Rectal smooth muscle tissue (tissue), 1 donor: ENCODE measurements around the gene STRN3.
"Not testable (repeated sequence)": the region's sequence is repeated elsewhere in the genome, so short reads cannot be mapped to it uniquely, and the experiment has no call there.

Experiments used
- H3K27ac ChIP-seq: one replicate; pipeline ENCODE4 v1.7.0; 2013; ENCODE audit warnings: low read depth, low read length, inconsistent platforms
- H3K27me3 ChIP-seq: one replicate; pipeline ENCODE4 v1.7.0; 2013; ENCODE audit warnings: low read length; ENCODE audit not compliant: control insufficient read depth, insufficient read depth
- H3K36me3 ChIP-seq: one replicate; pipeline ENCODE4 v1.7.0; 2013; ENCODE audit warnings: low read length; ENCODE audit not compliant: control insufficient read depth, insufficient read depth
- H3K4me1 ChIP-seq: one replicate; pipeline ENCODE4 v1.7.0; 2013; ENCODE audit warnings: low read length; ENCODE audit not compliant: control insufficient read depth, insufficient read depth
- H3K4me3 ChIP-seq: one replicate; pipeline ENCODE4 v1.7.0; 2013; ENCODE audit warnings: low read length
- H3K9ac ChIP-seq: one replicate; pipeline ENCODE4 v1.7.0; 2013; ENCODE audit warnings: low read length

The STRN3 gene

DNA sequence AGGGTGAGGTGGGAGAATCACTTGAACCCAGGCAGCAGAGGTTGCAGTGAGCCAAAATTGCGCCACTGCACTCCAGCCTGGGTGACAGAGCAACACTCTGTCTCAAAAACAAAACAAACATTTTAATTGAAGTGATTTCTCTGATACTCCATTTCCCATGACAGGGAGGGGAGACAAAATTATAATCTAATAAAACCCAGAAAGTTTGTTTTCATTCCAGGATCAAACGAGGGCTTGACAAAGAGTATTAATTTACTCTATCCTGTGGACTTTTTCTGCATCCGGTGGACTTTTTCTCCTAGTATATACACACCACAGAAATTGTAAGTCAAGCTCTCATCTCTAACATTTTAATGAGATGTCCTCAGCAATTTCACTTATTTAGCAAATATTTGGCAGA is 15.2 kb downstream of the STRN3 start:
- Histone ChIP-seq H3K4me1 (peaks cover 3% of the 10 kb centered on the region), H3K9ac (no peak overlapping the region), H3K36me3 (no peaks in the 10 kb centered on the region), H3K27me3 (no peaks in the 10 kb centered on the region), H3K4me3 (no peak overlapping the region), H3K27ac (no peak overlapping the region)

DNA sequence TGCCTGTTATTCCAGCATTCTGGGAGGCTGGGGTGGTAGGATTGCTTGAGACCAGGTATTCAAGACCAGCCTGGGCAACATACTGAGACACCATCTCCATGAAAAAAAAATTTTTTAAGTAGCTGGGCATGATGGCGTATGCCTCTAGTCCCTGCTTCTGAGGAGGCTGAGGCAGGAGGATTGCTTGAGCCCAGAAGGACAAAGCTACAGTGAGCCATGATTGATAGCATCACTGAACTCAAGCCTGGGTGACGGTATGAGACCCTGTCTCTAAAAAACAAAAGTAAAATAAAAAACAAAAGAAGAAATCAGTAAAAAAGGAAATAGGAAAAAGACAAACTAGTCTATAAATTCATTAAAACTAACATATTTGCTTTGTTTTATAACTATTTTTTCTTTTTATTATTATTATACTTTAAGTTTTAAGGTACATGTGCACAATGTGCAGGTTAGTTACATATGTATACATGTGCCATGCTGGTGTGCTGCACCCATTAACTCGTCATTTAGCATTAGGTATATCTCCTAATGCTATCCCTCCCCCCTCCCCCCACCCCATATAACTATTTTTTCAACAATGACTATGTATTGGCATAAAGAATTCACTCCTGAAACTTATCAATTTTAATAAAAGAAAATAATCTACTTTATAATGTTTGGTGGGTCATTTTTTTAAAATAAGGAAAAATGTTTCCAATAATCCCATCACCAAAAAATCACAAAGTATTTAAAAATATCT is 16.2 kb downstream of the STRN3 start:
- Histone ChIP-seq H3K4me1 (no peaks in the 10 kb centered on the region), H3K27me3 (no peaks in the 10 kb centered on the region), H3K4me3 (no peak overlapping the region), H3K27ac (no peak overlapping the region), H3K36me3 (no peaks in the 10 kb centered on the region), H3K9ac (no peak overlapping the region)

- Histone ChIP-seq H3K27ac (no peak overlapping the region), H3K4me1 (no peaks in the 10 kb centered on the region), H3K36me3 (no peaks in the 10 kb centered on the region), H3K9ac (no peak overlapping the region), H3K27me3 (no peaks in the 10 kb centered on the region), H3K4me3 (no peak overlapping the region)
These were observed 19.5 kb downstream of the STRN3 start for GRCh38 chr14:31006703-31007102.

GRCh38 chr14:31004007-31004406 is 22.2 kb downstream of the STRN3 start:
- not testable (repeated sequence) for H3K9ac ChIP-seq, H3K27ac ChIP-seq, H3K36me3 ChIP-seq, H3K27me3 ChIP-seq, H3K4me1 ChIP-seq, H3K4me3 ChIP-seq

GRCh38 chr14:31003284-31003683 is 22.9 kb downstream of the STRN3 start:
- Histone ChIP-seq H3K9ac (no peak overlapping the region), H3K27me3 (no peaks in the 10 kb centered on the region), H3K4me3 (no peak overlapping the region), H3K4me1 (peaks cover 7% of the 10 kb centered on the region), H3K27ac (no peak overlapping the region), H3K36me3 (no peaks in the 10 kb centered on the region)

- no peaks in the 10 kb centered on the region for H3K36me3 ChIP-seq
- H3K27ac ChIP-seq: no peak overlapping the region
- no peak overlapping the region for H3K9ac ChIP-seq
- H3K27me3 ChIP-seq: no peaks in the 10 kb centered on the region
- H3K4me3 ChIP-seq: no peak overlapping the region
- peaks cover 8% of the 10 kb centered on the region for H3K4me1 ChIP-seq
These were observed 24.9 kb downstream of the STRN3 start for GRCh38 chr14:31001339-31001658.

DNA sequence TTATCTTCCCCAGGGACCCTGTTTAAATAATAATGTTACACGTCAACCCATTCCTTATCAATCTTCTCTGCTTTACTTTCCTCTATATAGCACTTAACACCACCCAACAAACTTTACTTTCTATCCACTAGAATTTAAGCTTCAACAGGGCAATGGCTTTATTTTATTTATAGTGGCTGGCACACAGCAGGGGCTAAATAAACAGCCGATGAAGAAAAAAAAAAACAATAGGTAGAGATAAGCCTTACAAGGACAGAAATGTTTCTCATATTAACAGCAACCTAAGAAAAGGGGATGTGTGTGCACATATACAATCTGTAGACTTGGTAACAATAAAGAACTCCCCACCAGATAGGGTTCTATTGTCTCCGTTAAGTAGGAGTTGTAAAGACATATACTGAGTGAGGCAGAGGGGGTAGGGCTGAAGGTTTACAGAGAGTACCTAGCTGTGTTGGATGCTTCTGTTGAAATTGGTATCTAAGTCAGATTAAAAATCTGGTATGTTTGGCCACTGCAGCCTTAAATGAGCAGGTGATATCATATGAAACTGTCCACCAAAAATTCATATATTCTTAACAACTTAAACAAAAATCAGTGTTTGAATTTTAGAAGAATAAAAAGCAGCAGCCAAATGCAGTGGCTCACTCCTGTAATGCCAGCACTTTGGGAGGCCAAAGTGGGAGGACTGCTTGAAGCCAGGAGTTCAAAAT is 25.4 kb downstream of the STRN3 start:
- Histone ChIP-seq H3K27me3 (no peaks in the 10 kb centered on the region), H3K4me1 (peaks cover 12% of the 10 kb centered on the region), H3K9ac (no peak overlapping the region), H3K4me3 (no peak overlapping the region), H3K36me3 (no peaks in the 10 kb centered on the region), H3K27ac (no peak overlapping the region)

DNA sequence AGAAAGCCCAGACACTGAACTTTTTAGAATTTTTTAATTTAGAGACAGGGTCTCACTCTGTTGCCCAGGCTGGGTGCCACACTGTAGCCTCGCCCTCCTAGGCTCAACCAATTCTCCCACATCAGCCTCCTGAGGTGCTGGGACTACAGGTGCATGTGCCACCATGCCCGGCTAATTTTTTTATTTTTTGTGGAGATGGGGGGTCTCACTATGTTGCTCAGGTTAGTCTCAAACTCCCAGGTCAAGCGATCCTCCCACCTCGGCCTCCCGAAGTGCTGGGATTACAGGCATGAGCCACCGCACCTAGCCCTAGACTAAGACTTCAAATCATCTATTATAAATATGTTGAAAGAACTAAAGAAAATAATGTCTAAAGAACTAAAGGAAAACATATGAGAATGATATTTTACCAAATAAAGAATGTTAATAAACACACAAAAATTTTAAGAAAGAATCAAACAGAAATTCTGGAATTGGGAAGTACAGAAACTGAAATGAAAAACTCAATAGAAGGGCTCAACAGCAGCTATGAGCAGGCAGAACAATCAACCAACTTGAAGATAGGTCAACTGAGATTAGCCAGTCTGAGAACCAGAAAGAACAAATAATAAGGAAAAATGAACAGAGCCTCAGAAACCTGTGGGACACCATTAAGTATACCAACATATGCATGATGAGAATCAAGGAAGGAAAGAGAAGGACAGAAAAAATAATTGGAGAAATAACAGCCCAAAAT is 27.0 kb downstream of the STRN3 start:
- H3K9ac ChIP-seq: no peak overlapping the region
- no peaks in the 10 kb centered on the region for H3K36me3 ChIP-seq
- peaks cover 20% of the 10 kb centered on the region for H3K4me1 ChIP-seq
- H3K4me3 ChIP-seq: no peak overlapping the region
- no peaks in the 10 kb centered on the region for H3K27me3 ChIP-seq
- no peak overlapping the region for H3K27ac ChIP-seq

GRCh38 chr14:30998100-30998706 is 28.0 kb downstream of the STRN3 start:
- H3K27me3 ChIP-seq: no peaks in the 10 kb centered on the region
- H3K9ac ChIP-seq: no peak overlapping the region
- H3K4me3 ChIP-seq: no peak overlapping the region
- H3K27ac ChIP-seq: no peak overlapping the region
- H3K36me3 ChIP-seq: no peaks in the 10 kb centered on the region
- H3K4me1 ChIP-seq: peaks cover 20% of the 10 kb centered on the region

- Histone ChIP-seq H3K36me3 (no peaks in the 10 kb centered on the region), H3K9ac (no peak overlapping the region), H3K4me3 (no peak overlapping the region), H3K27me3 (no peaks in the 10 kb centered on the region), H3K27ac (no peak overlapping the region), H3K4me1 (peaks cover 20% of the 10 kb centered on the region)
These were observed 29.1 kb downstream of the STRN3 start for GRCh38 chr14:30996892-30997659.

DNA sequence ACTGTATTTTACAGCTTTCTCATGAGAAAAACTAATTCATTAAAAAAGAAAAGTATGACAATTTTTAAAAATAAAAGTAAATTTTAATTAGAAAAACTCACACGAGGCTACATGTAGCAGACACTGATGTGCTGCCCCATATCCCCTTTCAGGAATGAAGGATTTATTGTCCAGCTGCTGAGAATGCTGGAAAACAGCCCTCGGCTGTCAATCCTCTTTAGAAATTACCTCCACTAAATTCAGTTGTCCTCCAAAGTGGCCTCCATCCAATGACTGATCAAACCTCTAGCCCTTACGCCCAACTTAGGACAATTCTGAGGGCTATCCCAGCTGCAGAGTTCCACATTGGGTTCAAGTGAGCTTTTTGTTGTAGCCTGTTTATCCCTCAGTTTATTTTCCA is 30.5 kb downstream of the STRN3 start:
- peak overlapping the region; percentile 14 for H3K27ac ChIP-seq

More for the DNA sequence above, 30.5 kb downstream of the STRN3 start:
- Histone ChIP-seq H3K27me3 (no peaks in the 10 kb centered on the region), H3K9ac (no peak overlapping the region), H3K36me3 (no peaks in the 10 kb centered on the region), H3K4me1 (peaks cover 19% of the 10 kb centered on the region), H3K4me3 (no peak overlapping the region)
